Measurements from ENCODE around the gene THSD7A. TPM values are rescaled to one million over a fixed set of nuclear protein-coding genes. Genes with fewer than 3 reads are reported as not detected.

The THSD7A gene
- total and polyA plus RNA-seq, 9 of the 15 experiments (the other 6 are each of a cell fraction or from before 2014, with no cell fraction given): 0.01 to 0.02 TPM; not detected in 7

- Histone ChIP-seq H3K9me1 (ENCODE audit: control insufficient read depth, insufficient read depth, low read length) (no peaks in the 10 kb centered on the region), H3K27me3 (ENCODE audit: control insufficient read depth in 2 of 2, insufficient read depth in 2 of 2, low read length in 2 of 2) (no peaks in the 10 kb centered on the region), H2AFZ (ENCODE audit: low read depth, low read length) (no peak overlapping the region), H3K27ac (ENCODE audit: extremely low read depth, low read depth, low read length) (no peak overlapping the region), H3K9me3 (replicated peaks; ENCODE audit: control insufficient read depth, insufficient read depth, low read depth, low read length) (0 out of 2 replicates have a peak, but pooled peaks cover 2% of the 10 kb centered on the region), H4K20me1 (replicated peaks; ENCODE audit: control insufficient read depth, insufficient read depth, low read length) (no peaks in the 10 kb centered on the region), H3K36me3 (ENCODE audit: control insufficient read depth, insufficient read depth, low read length) (no peaks in the 10 kb centered on the region), H3K4me2 (ENCODE audit: insufficient read depth, low read length) (no peak overlapping the region), H3K79me2 (ENCODE audit: control insufficient read depth, insufficient read depth, low read length) (no peaks in the 10 kb centered on the region), H3K9ac (ENCODE audit: insufficient read depth in 1 of 2, low read depth in 2 of 2, low read length in 2 of 2) (no peak overlapping the region), H3K4me1 (replicated peaks in 1 of 2; ENCODE audit: control insufficient read depth in 2 of 2, insufficient read depth in 2 of 2, low read length in 2 of 2) (no peaks in the 10 kb centered on the region), H3K4me3 (no peak overlapping the region)
- POLR2A ChIA-PET: no interaction called here
- FAIRE-seq (no peak), DNase-seq (ENCODE audit: extremely low read depth in 1 of 4, low spot score in 3 of 4) (no peak), ATAC-seq (no peak)
- in situ Hi-C loops (cut with MboI) (no loop called here), intact Hi-C loops (cut with micrococcal nuclease) (no loop called here)
- no TSS peak for BruUV-seq (replicated peaks)
- 0% methylated on average over 1 of the region's 1 CpG for WGBS (ENCODE audit: insufficient coverage, low coverage, missing lambda C conversion rate)
- CTCF ChIA-PET (ENCODE audit: low intra/inter-chr PET ratio): no interaction called here
- no peak for TF ChIP-seq TBP (optimal IDR thresholded peaks at IDR 0.05; ENCODE audit: low read depth, low read length)
- TF ChIP-seq MYC (IDR thresholded peaks at IDR 0.05; ENCODE audit: low read depth, low read length): no peak
- no peak for TF ChIP-seq MYC (CRISPR knock-in tag; IDR thresholded peaks at IDR 0.05; ENCODE audit: borderline replicate concordance, low read depth)
- no peak for TF ChIP-seq BHLHE40 (IDR thresholded peaks at IDR 0.05; ENCODE audit: low read length)
- no peak for TF ChIP-seq TAF15 (IDR thresholded peaks at IDR 0.05; ENCODE audit: low read depth, low read length)
- no peak for TF ChIP-seq CHD4 (IDR thresholded peaks at IDR 0.05; ENCODE audit: insufficient read depth, insufficient replicate concordance, low read depth, low read length, poor library complexity, severe bottlenecking)
- no peak for TF ChIP-seq SNAPC5 (CRISPR knock-in tag; IDR thresholded peaks at IDR 0.05)
- no peak for TF ChIP-seq ARID2 (IDR thresholded peaks at IDR 0.05)
- no peak for TF ChIP-seq MEF2A (IDR thresholded peaks at IDR 0.05; ENCODE audit: control insufficient read depth, low read depth, low read length)
- TF ChIP-seq POLR2H (tag; IDR thresholded peaks at IDR 0.05; ENCODE audit: low read depth): no peak
- TF ChIP-seq ZNF79 (CRISPR knock-in tag; IDR thresholded peaks at IDR 0.05; ENCODE audit: low read depth): no peak
- TF ChIP-seq MXI1 (IDR thresholded peaks at IDR 0.05; ENCODE audit: low read depth, low read length): no peak
- no peak for TF ChIP-seq ZNF589 (CRISPR knock-in tag; IDR thresholded peaks at IDR 0.05; ENCODE audit: low read depth)
- no peak for TF ChIP-seq ATF2 (CRISPR knock-in tag; IDR thresholded peaks at IDR 0.05)
Measured at GRCh38 chr7:11703829-11704228, 128.2 kb downstream of the THSD7A start.
